K562 (cell line): ENCODE measurements around the gene THAP12. TPM values are rescaled to one million over a fixed set of nuclear protein-coding genes. Genes with fewer than 3 reads are reported as not detected.

ENCODE experiments used
- ARHGAP35 ChIP-seq: fragments of 450-650 bp; IDR thresholded peaks from 2 replicates; pipeline ENCODE4 v1.6.1; 2018; ENCODE audit not compliant: partially characterized antibody
- BACH1 ChIP-seq: fragments of 200-800 bp; sonication (Bioruptor generic); IDR thresholded peaks from 2 replicates; pipeline ENCODE4 v1.6.1; 2016; ENCODE audit warnings: missing genetic modification characterization, missing compliant biosample characterization
- CREB3 ChIP-seq: fragments of 450-650 bp; conservative IDR thresholded peaks from 2 replicates; pipeline ENCODE4 v1.6.1; 2016; ENCODE audit warnings: missing genetic modification characterization, low read depth, mild to moderate bottlenecking, missing compliant biosample characterization, moderate library complexity
- ELF2 ChIP-seq: fragments of 250-450 bp; sonication (Bioruptor Pico); IDR thresholded peaks from 2 replicates; pipeline ENCODE4 v1.5.0; 2021; ENCODE audit warnings: mild to moderate bottlenecking
- EWSR1 ChIP-seq: fragments of 450-650 bp; IDR thresholded peaks from 2 replicates; pipeline ENCODE4 v1.6.1; 2018; ENCODE audit warnings: borderline replicate concordance, mild to moderate bottlenecking, low read depth, moderate library complexity; ENCODE audit not compliant: partially characterized antibody
- FOXK1 ChIP-seq: sonication (generic); formaldehyde crosslinking; IDR thresholded peaks from 2 replicates; pipeline ENCODE4 v1.8.0; 2022; ENCODE audit warnings: missing genetic modification reagents, mild to moderate bottlenecking, borderline replicate concordance
- GATA2 ChIP-seq: sonication (generic); formaldehyde crosslinking; IDR thresholded peaks from 2 replicates; pipeline ENCODE4 v1.4.0; 2020; ENCODE audit warnings: mild to moderate bottlenecking, missing genetic modification reagents
- KDM5B ChIP-seq: fragments of 200-600 bp; sonication (generic); IDR thresholded peaks from 2 replicates; pipeline ENCODE4 v1.6.1; 2012; ENCODE audit warnings: low read depth, mild to moderate bottlenecking, moderate library complexity, low read length, control low read depth, inconsistent platforms; ENCODE audit not compliant: insufficient replicate concordance
- L3MBTL2 ChIP-seq: fragments of 450-650 bp; IDR thresholded peaks from 2 replicates; pipeline ENCODE4 v1.6.1; 2016; ENCODE audit warnings: mild to moderate bottlenecking, moderate library complexity
- MCM7 ChIP-seq, 2 experiments: fragments of 450-650 bp; IDR thresholded peaks; 2 replicates each; pipeline ENCODE4 v1.6.1; 2016 to 2018
- NFIC ChIP-seq: fragments of 450-650 bp; IDR thresholded peaks from 2 replicates; pipeline ENCODE4 v1.6.1; 2017; ENCODE audit warnings: mild to moderate bottlenecking, inconsistent platforms
- NONO ChIP-seq, 2 experiments: fragments of 200-400 bp in 1 of 2; fragments of 450-650 bp in 1 of 2; formaldehyde crosslinking in 1 of 2; IDR thresholded peaks; 2 replicates each; pipeline ENCODE4 v1.6.1; 2017; ENCODE audit warnings: low read depth in 2 of 2, mild to moderate bottlenecking in 2 of 2, moderate library complexity in 2 of 2, low read length in 1 of 2
- POLR3G ChIP-seq: IDR thresholded peaks from 2 replicates; pipeline ENCODE4 v1.6.1; 2011; ENCODE audit not compliant: insufficient read length, insufficient replicate concordance; ENCODE audit errors: extremely low read depth
- PPARD ChIP-seq: fragments of 250-450 bp; sonication (Bioruptor Pico); IDR thresholded peaks from 2 replicates; pipeline ENCODE4 v1.8.0; 2022; ENCODE audit warnings: inconsistent platforms, mild to moderate bottlenecking, moderate library complexity
- RBFOX2 ChIP-seq: fragments of 200-400 bp; formaldehyde crosslinking; IDR thresholded peaks from 2 replicates; pipeline ENCODE4 v1.6.1; 2017; ENCODE audit warnings: low read depth, mild to moderate bottlenecking, low read length, moderate library complexity
- SAFB2 ChIP-seq: fragments of 200-400 bp; formaldehyde crosslinking; IDR thresholded peaks from 2 replicates; pipeline ENCODE4 v1.6.1; 2018; ENCODE audit warnings: borderline replicate concordance, low read length, low read depth, moderate library complexity; ENCODE audit not compliant: severe bottlenecking
- SP2 ChIP-seq: IDR thresholded peaks from 2 replicates; pipeline ENCODE4 v1.6.1; 2011; ENCODE audit warnings: mild to moderate bottlenecking, low read depth, low read length, moderate library complexity; ENCODE audit not compliant: poor library complexity, severe bottlenecking; ENCODE audit errors: extremely low read depth
- SPI1 ChIP-seq: IDR thresholded peaks from 2 replicates; pipeline ENCODE4 v1.6.1; 2011; ENCODE audit warnings: low read depth, low read length, control low read depth, borderline replicate concordance
- SREBF1 ChIP-seq: fragments of 150-350 bp; IDR thresholded peaks from 2 replicates; pipeline ENCODE4 v1.6.1; 2014; ENCODE audit warnings: antibody characterized with exemption, low read depth, low read length, borderline replicate concordance
- STAG1 ChIP-seq: sonication (generic); formaldehyde crosslinking; IDR thresholded peaks from 2 replicates; pipeline ENCODE4 v1.5.0; 2020; ENCODE audit warnings: missing genetic modification reagents, borderline replicate concordance
- TRIM28 ChIP-seq: fragments of 450-650 bp; IDR thresholded peaks from 2 replicates; pipeline ENCODE4 v1.6.1; 2017
- ZNF57 ChIP-seq: fragments of 450-650 bp; formaldehyde crosslinking; IDR thresholded peaks from 2 replicates; pipeline ENCODE4 v1.4.0; 2020; ENCODE audit warnings: mild to moderate bottlenecking, moderate library complexity
- ZNF717 ChIP-seq: fragments of 250-450 bp; sonication (Bioruptor Pico); IDR thresholded peaks from 2 replicates; pipeline ENCODE4 v1.5.0; 2021
- polyA plus RNA-seq, 8 experiments: library from polyadenylated mRNA; depleted of rRNA in 4 of 8; stranded (reverse) in 5 of 8; unstranded in 3 of 8; fragments of >200 nt; fragmentation: Nextera tagmentation in 2 of 8; fragmentation: Illumina TruSeq in 1 of 8; extraction: Ambion mirVana in 2 of 8; extraction: Trizol in 1 of 8; gene quantifications; 2 replicates each; pipeline versions ENCODE4 v1.2.1 to v1.2.3, GENCODE V29; 2011 to 2014; ENCODE audit warnings: inconsistent platforms in 1 of 8, missing spikeins in 1 of 8
- total RNA-seq, 7 experiments: library from RNA; depleted of rRNA in 6 of 7; stranded (reverse); fragments of >200 nt in 6 of 7; fragmentation: Illumina TruSeq in 2 of 7; extraction: Trizol in 2 of 7; gene quantifications; 2 replicates each; pipeline versions ENCODE4 v1.2.1 to v1.2.3, GENCODE V29; 2011 to 2021; ENCODE audit warnings: low replicate concordance in 1 of 7
- TF ChIP-seq, protein P1 (sequence below): fragments of 250-450 bp; sonication (Bioruptor Pico); IDR thresholded peaks from 2 replicates; pipeline ENCODE4 v1.9.0; 2021; ENCODE audit warnings: mild to moderate bottlenecking

The THAP12 gene
- total and polyA plus RNA-seq, 9 of the 15 experiments (the other 6 are each of a cell fraction or from before 2014, with no cell fraction given), result 28.1 to 103 (median 57.8) TPM

DNA sequence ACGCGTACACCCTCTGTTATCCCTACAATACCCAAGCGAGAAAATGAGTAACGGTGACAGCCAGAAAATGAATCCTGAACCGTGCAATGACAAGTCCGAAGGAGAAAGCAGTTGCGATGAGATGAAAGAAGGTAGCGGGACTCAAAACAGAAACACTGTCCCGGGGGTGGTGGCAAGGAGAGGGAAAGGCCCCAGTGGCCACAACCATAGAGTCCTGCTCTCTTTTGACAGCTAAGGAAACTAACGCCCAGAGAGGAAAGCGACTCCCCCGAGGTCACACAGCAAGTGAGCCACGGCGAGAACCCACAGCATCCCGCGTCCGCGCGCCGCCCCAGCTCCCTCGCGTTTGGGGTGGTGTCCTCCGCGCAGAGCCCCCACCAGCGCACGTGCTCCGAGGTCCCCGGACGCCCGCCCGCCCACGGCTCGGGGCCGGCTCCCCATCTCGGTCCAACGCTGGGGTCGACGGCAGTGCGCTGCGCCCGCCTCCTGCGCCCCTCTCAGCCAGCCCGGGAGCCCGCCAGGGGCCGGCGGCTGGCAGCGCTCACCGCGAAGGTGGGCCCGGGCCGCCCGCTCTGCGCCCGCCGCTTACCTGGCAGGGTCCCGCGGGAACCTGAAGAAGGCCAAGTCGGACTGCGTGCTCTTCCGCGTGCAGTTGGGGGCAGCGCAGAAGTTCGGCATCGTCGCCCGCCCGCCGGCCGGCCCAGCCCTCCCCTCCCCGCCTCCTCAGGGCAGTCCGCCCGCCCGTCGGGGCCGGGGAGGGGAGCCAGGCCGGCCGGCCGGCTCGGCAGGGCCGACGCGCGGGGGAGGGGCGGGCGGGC lies 564 bp downstream of the THAP12 start (continued):
- no peak for TF ChIP-seq CREB3 (tag)
- no peak for TF ChIP-seq BACH1
- no peak for TF ChIP-seq FOXK1
- no peak for TF ChIP-seq SP2
- TF ChIP-seq NONO (IDR thresholded peaks at IDR 0.05; ENCODE audit: low read depth in 2 of 2, low read length in 1 of 2), result no peak
- no peak for TF ChIP-seq SPI1
- no peak for TF ChIP-seq EWSR1
- TF ChIP-seq ELF2 (CRISPR knock-in tag), result no peak
- no peak for TF ChIP-seq PPARD (CRISPR knock-in tag)
- TF ChIP-seq NFIC, result peak; percentile 27; the same call in 1 of the 2 replicates
- TF ChIP-seq STAG1 (CRISPR knock-in tag), result no peak
- TF ChIP-seq ARHGAP35, result no peak
- TF ChIP-seq MCM7 (IDR thresholded peaks at IDR 0.05), result no peak
- peak; percentile 45; the same call in 1 of the 2 replicates for TF ChIP-seq L3MBTL2
- TF ChIP-seq TRIM28, result no peak
- no peak for TF ChIP-seq POLR3G
- no peak for TF ChIP-seq ZNF57 (CRISPR knock-in tag)
- peak; percentile 61 for TF ChIP-seq RBFOX2
- no peak for TF ChIP-seq SREBF1
- TF ChIP-seq ZNF717 (CRISPR knock-in tag), result no peak
- no peak for TF ChIP-seq SAFB2
- TF ChIP-seq KDM5B, result peak; percentile 27
- TF ChIP-seq, protein P1, sequence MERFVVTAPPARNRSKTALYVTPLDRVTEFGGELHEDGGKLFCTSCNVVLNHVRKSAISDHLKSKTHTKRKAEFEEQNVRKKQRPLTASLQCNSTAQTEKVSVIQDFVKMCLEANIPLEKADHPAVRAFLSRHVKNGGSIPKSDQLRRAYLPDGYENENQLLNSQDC, result no peak
- TF ChIP-seq GATA2, result no peak
